ENCODE measurements around the gene SLC19A1. TPM values are rescaled to one million over a fixed set of nuclear protein-coding genes. Genes with fewer than 3 reads are reported as not detected.

SLC19A1 gene
- total and polyA plus RNA-seq, 10 donors, result 7.5 to 52.8 (median 32.4) TPM

DNA sequence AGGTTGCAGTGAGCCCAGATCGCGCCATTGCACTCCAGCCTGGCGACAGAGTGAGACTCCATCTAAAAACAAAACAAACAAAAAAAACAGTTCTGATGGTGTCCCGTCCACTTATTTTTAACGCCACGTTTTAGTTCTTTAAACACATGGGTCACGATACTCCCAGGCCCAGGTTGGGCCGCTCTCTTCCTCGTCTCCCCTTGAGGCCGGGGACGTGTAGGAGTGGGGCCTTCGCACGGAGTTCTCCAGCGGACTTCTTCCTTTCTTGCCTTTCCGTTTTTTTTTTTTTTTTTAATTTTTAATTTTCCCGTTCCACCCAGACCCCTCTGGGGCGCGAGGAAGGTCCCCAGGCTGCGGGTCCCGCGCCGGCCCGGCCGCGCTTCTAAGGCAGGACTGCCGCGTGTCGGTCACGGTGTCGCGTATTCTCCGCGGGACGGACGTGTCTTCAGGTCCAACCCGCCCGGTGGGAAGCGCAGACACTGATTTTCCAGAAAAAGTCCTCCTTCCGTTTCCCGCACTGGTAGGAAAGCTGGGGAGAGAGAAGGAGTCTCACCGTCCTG lies 47.5 kb upstream of the SLC19A1 start:
- H3K36me3 ChIP-seq, result no peaks in the 10 kb centered on the region

DNA sequence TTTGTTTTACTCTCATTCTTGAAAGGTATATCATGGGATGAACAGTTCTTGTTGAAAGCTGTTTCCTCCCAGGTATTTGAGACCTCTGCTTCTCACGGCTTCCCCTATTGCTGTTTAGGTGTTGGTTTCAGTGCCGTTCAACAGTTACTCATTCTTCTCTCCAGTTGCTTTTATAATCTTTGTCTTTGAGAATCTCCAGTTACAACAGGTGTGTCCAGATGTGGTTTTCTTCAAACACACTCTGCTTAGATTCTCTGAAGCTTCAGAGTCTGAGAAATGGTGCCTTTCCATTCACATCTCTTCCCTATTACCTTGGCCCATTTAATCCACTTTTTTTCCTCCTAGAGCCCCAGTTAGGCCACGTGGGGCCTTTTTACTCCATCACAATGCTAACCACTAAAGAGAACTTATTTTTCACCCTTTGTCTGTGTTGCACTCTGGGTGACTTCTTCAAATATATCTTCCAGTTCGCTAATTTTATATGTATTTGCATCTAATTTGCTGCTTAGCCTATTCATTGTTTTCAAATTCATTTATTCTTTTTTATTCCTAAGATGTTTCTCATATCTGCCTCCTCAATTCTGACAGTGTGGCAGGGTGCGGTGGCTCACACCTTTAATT lies 46.7 kb upstream of the SLC19A1 start:
- intact Hi-C loops (cut with DNase I; ENCODE audit: low total_unique reads), result no loop called here
- H3K4me1 ChIP-seq, result peaks cover 7 to 43% (median 25%) of the 10 kb centered on the region in 6 donors
- peaks cover 0 to 31% (median 5%) of the 10 kb centered on the region in 7 donors for H3K27me3 ChIP-seq (replicated peaks in 1 of 7)
- no peak overlapping the region for H3K27ac ChIP-seq
- 83 to 90% (median 85%) methylated on average over 5 of the region's 5 CpGs for WGBS, 5 donors
- DNase-seq, result no peak
- H3K36me3 ChIP-seq, result no peaks in the 10 kb centered on the region
- no peak overlapping the region for H3K4me3 ChIP-seq
- peaks cover 0 to 45% (median 30%) of the 10 kb centered on the region in 8 donors for H3K9me3 ChIP-seq
- TF ChIP-seq, protein P1, sequence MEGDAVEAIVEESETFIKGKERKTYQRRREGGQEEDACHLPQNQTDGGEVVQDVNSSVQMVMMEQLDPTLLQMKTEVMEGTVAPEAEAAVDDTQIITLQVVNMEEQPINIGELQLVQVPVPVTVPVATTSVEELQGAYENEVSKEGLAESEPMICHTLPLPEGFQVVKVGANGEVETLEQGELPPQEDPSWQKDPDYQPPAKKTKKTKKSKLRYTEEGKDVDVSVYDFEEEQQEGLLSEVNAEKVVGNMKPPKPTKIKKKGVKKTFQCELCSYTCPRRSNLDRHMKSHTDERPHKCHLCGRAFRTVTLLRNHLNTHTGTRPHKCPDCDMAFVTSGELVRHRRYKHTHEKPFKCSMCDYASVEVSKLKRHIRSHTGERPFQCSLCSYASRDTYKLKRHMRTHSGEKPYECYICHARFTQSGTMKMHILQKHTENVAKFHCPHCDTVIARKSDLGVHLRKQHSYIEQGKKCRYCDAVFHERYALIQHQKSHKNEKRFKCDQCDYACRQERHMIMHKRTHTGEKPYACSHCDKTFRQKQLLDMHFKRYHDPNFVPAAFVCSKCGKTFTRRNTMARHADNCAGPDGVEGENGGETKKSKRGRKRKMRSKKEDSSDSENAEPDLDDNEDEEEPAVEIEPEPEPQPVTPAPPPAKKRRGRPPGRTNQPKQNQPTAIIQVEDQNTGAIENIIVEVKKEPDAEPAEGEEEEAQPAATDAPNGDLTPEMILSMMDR (IDR thresholded peaks at IDR 0.05 in 8 of 11, conservative IDR thresholded peaks at IDR 0.05 in 3 of 11), result no peak
- TF ChIP-seq POLR2A (IDR thresholded peaks at IDR 0.05), result no peak
- TF ChIP-seq POLR2AphosphoS5 (IDR thresholded peaks at IDR 0.05), result no peak

More for the DNA sequence above, 47.5 kb upstream of the SLC19A1 start:
- Histone ChIP-seq H3K4me1 (peaks cover 7 to 43% (median 25%) of the 10 kb centered on the region in 6 donors), H3K27me3 (replicated peaks in 1 of 7) (peaks cover 0 to 32% (median 5%) of the 10 kb centered on the region in 7 donors), H3K9me3 (peaks cover 0 to 43% (median 30%) of the 10 kb centered on the region in 8 donors), H3K4me3 (peak overlapping the region; percentile 31 to 74 (median 48)), H3K27ac (peak overlapping the region in 6 of 8 donors; percentile 13 to 80 (median 60))
- DNase-seq, result no peak
- TF ChIP-seq POLR2AphosphoS5 (IDR thresholded peaks at IDR 0.05) (no peak), POLR2A (IDR thresholded peaks at IDR 0.05) (no peak)
- TF ChIP-seq, protein P1 (IDR thresholded peaks at IDR 0.05 in 8 of 11, conservative IDR thresholded peaks at IDR 0.05 in 3 of 11), result no peak
- intact Hi-C loops (cut with DNase I; ENCODE audit: low total_unique reads), result loop anchor here (5.0 kb wide), 1 partner anchor 53 kb away; the partner anchor contains the start of gene PCBP3
- 33 to 46% (median 37%) methylated on average over 39 to 41 of the region's 41 CpGs for WGBS, 5 donors

DNA sequence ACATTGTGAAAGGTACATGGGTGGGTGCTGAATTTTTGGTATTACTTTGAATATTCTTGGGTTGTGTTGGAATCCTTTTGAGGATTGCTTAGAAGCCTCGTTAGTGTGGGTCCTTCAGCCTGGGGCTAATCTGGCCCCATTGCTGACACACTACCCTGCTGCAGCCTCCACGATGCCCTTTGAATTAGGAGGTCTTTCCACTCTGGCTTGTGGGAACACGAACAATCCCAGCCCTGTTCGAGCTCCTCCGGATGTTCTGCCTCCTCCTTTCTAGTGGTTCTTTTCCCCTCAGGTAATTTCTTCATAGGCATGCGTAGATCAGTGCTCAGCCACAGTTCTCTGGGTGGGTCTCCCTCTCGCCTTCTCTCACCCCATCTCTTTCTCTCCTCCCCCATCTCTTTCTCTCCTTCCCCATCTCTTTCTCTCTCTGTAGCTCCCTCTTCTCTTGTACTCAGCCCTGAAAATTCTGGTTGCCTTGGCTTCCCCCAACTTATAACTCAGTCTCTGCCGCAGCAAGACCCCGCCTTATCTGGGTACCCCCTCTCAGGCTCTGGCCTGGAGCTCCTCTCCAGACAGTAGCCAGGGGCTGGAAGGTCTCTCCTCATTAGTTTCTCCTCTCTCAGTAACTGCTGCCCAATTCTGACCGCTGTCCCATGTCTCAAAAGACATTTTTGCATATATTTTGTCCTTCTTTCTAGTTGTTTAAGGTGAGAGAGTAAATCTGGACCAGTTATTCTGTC lies 46.0 kb upstream of the SLC19A1 start:
- no peak overlapping the region for H3K4me3 ChIP-seq

More for the DNA sequence above, 46.0 kb upstream of the SLC19A1 start:
- TF ChIP-seq POLR2A (IDR thresholded peaks at IDR 0.05) (no peak), POLR2AphosphoS5 (IDR thresholded peaks at IDR 0.05) (no peak)
- TF ChIP-seq, protein P1 (IDR thresholded peaks at IDR 0.05 in 8 of 11, conservative IDR thresholded peaks at IDR 0.05 in 3 of 11), result no peak
- H3K36me3 ChIP-seq, result no peaks in the 10 kb centered on the region
- WGBS, 5 donors, result 84 to 96% (median 93%) methylated on average over 10 of the region's 10 CpGs
- H3K9me3 ChIP-seq, result peaks cover 0 to 53% (median 32%) of the 10 kb centered on the region in 8 donors
- intact Hi-C loops (cut with DNase I; ENCODE audit: low total_unique reads), result no loop called here
- no peak overlapping the region for H3K27ac ChIP-seq
- H3K4me1 ChIP-seq, result peaks cover 7 to 39% (median 25%) of the 10 kb centered on the region in 6 donors
- H3K27me3 ChIP-seq (replicated peaks in 1 of 7), result peaks cover 0 to 31% (median 5%) of the 10 kb centered on the region in 7 donors
- peak; percentile 20 for DNase-seq
